ENCODE results near the gene TMSB10.

Gene TMSB10

DNA sequence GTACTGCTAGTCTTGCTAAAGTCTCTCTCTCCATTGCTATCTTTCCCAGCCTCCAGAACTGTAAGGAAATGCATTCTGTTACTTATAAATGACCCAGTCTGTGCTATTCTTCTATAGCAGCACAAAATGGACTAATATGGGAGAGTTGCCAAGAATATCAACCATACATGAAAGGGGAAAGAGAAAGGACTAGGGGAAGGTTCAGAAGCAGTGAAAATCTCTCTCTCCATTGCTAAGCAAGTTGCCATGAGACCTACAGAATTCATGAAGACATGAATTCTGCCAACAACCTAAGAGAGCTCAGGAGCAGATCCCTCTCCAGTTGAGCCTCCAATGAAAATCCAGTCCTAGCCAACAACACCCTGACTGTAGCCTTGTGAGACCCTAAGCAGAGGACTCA, 21.0 kb upstream of the TMSB10 start:
- H3K27ac ChIP-seq (ENCODE audit: poor library complexity, severe bottlenecking): no peak overlapping the region
- no peaks in the 10 kb centered on the region for H3K36me3 ChIP-seq (ENCODE audit: low read depth)
- H3K4me3 ChIP-seq (ENCODE audit: severe bottlenecking): no peak overlapping the region
- H3K9me3 ChIP-seq (ENCODE audit: severe bottlenecking): no peaks in the 10 kb centered on the region
- DNase-seq (ENCODE audit: low spot score): no peak
- TF ChIP-seq, protein P1, sequence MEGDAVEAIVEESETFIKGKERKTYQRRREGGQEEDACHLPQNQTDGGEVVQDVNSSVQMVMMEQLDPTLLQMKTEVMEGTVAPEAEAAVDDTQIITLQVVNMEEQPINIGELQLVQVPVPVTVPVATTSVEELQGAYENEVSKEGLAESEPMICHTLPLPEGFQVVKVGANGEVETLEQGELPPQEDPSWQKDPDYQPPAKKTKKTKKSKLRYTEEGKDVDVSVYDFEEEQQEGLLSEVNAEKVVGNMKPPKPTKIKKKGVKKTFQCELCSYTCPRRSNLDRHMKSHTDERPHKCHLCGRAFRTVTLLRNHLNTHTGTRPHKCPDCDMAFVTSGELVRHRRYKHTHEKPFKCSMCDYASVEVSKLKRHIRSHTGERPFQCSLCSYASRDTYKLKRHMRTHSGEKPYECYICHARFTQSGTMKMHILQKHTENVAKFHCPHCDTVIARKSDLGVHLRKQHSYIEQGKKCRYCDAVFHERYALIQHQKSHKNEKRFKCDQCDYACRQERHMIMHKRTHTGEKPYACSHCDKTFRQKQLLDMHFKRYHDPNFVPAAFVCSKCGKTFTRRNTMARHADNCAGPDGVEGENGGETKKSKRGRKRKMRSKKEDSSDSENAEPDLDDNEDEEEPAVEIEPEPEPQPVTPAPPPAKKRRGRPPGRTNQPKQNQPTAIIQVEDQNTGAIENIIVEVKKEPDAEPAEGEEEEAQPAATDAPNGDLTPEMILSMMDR (IDR thresholded peaks at IDR 0.05; ENCODE audit: poor library complexity, severe bottlenecking): no peak
- H3K4me1 ChIP-seq (ENCODE audit: insufficient read depth, poor library complexity, severe bottlenecking): peaks cover 6% of the 10 kb centered on the region
- no peaks in the 10 kb centered on the region for H3K27me3 ChIP-seq (ENCODE audit: insufficient read depth, poor library complexity, severe bottlenecking)
- ATAC-seq (ENCODE audit: low read depth): no peak

DNA sequence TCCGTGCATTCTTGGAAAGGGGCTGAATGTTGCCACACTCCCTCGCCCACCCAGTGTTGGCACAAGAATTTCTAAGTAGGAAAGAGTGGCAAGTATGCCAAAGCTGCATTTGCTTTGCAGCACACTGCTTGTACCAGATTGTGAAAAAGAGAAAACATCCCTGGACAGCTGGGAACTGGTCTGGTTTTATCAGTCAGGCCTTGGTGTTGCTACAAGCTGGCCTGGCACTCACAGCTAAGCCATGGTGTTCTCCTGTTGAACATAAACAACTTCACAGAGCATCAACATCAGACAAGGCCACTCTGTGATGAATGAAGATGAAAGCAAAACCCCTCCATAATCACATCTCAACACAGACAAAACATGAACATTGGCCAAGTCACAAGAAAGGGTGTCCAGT, 20.3 kb upstream of the TMSB10 start:
- Histone ChIP-seq H3K4me3 (ENCODE audit: severe bottlenecking) (no peak overlapping the region), H3K9me3 (ENCODE audit: severe bottlenecking) (no peaks in the 10 kb centered on the region), H3K36me3 (ENCODE audit: low read depth) (no peaks in the 10 kb centered on the region), H3K27ac (ENCODE audit: poor library complexity, severe bottlenecking) (no peak overlapping the region), H3K4me1 (ENCODE audit: insufficient read depth, poor library complexity, severe bottlenecking) (peaks cover 6% of the 10 kb centered on the region), H3K27me3 (ENCODE audit: insufficient read depth, poor library complexity, severe bottlenecking) (no peaks in the 10 kb centered on the region)
- ATAC-seq (ENCODE audit: low read depth) (no peak), DNase-seq (ENCODE audit: low spot score) (no peak)
- TF ChIP-seq, protein P1 (IDR thresholded peaks at IDR 0.05; ENCODE audit: poor library complexity, severe bottlenecking): no peak

DNA sequence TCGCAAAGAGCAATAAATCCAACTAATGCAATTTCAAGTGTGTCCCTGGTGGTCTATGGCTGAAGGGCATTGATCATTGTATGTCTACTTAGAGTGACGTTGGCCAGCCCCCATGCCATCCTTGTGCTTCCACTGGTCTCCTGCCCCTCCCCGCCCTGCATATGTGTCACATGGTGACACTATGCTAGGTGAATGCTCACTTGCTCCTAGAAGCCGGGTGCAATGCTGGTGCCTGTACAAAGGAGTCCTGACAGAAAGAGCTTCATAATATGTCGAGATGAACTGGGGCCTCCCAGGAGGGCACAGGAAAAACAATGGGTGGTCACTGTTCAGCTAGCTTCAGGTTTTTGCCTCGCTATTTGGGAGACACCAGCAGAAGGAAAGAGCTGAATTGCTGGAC, 18.7 kb upstream of the TMSB10 start:
- Histone ChIP-seq H3K36me3 (ENCODE audit: low read depth) (no peaks in the 10 kb centered on the region), H3K9me3 (ENCODE audit: severe bottlenecking) (no peaks in the 10 kb centered on the region), H3K27ac (ENCODE audit: poor library complexity, severe bottlenecking) (no peak overlapping the region), H3K27me3 (ENCODE audit: insufficient read depth, poor library complexity, severe bottlenecking) (no peaks in the 10 kb centered on the region), H3K4me3 (ENCODE audit: severe bottlenecking) (no peak overlapping the region), H3K4me1 (ENCODE audit: insufficient read depth, poor library complexity, severe bottlenecking) (peaks cover 6% of the 10 kb centered on the region)
- TF ChIP-seq, protein P1 (IDR thresholded peaks at IDR 0.05; ENCODE audit: poor library complexity, severe bottlenecking): no peak
- ATAC-seq (ENCODE audit: low read depth): no peak
- DNase-seq (ENCODE audit: low spot score): no peak

DNA sequence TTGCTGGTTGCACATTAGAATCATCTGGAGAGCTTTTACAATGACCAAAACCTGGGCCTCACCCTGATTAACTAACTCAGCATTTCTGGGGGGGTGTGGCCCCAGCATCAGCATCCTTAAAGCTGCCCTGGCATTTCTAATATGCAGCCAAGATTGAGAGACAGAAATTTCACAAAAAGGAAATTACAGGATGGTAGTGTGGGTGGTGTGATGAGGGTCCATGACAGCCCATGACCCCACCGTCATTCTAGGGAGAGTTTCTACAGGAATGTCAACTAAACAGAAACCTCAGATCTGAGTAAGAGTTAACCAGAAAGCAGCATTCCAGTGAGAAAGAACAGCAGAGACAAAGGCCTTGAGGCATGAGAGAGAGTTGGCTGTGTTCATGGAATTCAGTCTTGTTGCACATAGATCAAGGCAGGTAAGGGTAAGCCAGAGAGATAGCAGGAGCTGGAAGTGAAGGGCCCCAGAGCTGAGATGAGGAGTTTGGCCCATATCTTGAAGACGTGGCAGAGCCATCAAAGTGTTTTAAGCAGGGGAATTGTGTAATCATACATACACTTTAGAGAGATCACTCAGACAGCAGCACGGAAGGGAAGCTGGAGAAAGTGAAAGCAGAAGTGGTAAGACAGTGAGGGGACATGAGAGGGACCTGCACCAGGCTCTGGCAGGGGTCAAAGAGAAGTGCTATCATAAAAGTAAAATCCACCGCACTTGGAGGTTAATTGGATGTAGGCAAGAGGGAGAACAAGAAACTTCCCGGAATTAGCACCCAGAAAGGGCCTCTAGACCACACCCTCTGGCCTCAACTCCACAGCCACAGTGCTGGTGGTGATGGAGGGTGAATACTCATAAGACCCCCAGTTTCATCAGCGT, 16.8 kb upstream of the TMSB10 start:
- Histone ChIP-seq H3K4me3 (ENCODE audit: severe bottlenecking) (no peak overlapping the region), H3K27me3 (ENCODE audit: insufficient read depth, poor library complexity, severe bottlenecking) (no peaks in the 10 kb centered on the region), H3K4me1 (ENCODE audit: insufficient read depth, poor library complexity, severe bottlenecking) (no peaks in the 10 kb centered on the region), H3K27ac (ENCODE audit: poor library complexity, severe bottlenecking) (peak overlapping the region; percentile 1), H3K36me3 (ENCODE audit: low read depth) (no peaks in the 10 kb centered on the region), H3K9me3 (ENCODE audit: severe bottlenecking) (no peaks in the 10 kb centered on the region)
- no peak for DNase-seq (ENCODE audit: low spot score)
- ATAC-seq (ENCODE audit: low read depth): peak; percentile 66
- TF ChIP-seq, protein P1 (IDR thresholded peaks at IDR 0.05; ENCODE audit: poor library complexity, severe bottlenecking): no peak

DNA sequence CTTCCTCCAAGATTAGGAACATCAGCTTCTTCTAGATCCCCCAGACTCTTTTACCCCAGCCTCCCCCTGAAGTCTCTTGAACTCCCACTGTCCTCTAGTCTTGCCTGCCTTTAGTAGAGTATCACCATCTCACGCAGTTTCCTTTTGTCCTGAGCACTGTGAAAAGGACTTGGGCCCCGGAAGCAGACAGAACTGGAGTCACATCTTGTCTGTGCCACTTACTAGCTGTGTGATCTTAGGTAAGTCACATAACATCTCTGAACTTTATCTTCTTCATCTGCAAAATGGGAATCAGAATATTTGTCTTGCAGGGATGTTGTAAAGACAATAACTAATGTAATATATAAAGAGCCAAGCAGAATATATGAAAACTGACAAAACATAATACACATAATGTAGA, 16.1 kb upstream of the TMSB10 start:
- H3K4me3 ChIP-seq (ENCODE audit: severe bottlenecking): no peak overlapping the region
- H3K4me1 ChIP-seq (ENCODE audit: insufficient read depth, poor library complexity, severe bottlenecking): peaks cover 6% of the 10 kb centered on the region
- H3K36me3 ChIP-seq (ENCODE audit: low read depth): no peaks in the 10 kb centered on the region
- no peaks in the 10 kb centered on the region for H3K27me3 ChIP-seq (ENCODE audit: insufficient read depth, poor library complexity, severe bottlenecking)
- DNase-seq (ENCODE audit: low spot score) (no peak), ATAC-seq (ENCODE audit: low read depth) (no peak)
- TF ChIP-seq, protein P1 (IDR thresholded peaks at IDR 0.05; ENCODE audit: poor library complexity, severe bottlenecking): no peak
- H3K9me3 ChIP-seq (ENCODE audit: severe bottlenecking): no peaks in the 10 kb centered on the region
- no peak overlapping the region for H3K27ac ChIP-seq (ENCODE audit: poor library complexity, severe bottlenecking)
